ENCODE results near the gene SPCS3.
"Not testable (repeated sequence)": the region's sequence is repeated elsewhere in the genome, so short reads cannot be mapped to it uniquely, and the experiment has no call there.

The SPCS3 gene

DNA sequence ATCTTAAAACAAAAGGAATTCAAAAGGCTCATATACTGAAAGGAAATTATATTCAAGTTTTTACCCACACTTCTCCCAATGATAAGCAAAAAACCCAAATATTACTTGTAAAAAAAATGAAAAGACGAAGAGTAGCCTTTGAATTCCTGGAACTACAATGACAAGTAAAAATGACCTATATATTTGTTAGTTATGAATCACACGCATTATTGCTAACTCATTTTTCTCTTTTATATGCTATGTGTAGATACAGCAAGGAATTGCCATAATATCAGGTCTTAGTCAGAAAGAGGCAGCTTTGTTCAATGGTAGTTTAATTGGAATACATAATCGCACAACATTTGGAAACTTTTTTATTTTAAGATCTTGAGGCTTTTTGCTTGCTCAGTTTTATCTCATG lies 28.0 kb upstream of the SPCS3 start:
- no peak overlapping the region for H3K27ac ChIP-seq
- no peak overlapping the region for H3K4me3 ChIP-seq
- DNase-seq (ENCODE audit: low spot score), result no peak
- TF ChIP-seq, protein P1, sequence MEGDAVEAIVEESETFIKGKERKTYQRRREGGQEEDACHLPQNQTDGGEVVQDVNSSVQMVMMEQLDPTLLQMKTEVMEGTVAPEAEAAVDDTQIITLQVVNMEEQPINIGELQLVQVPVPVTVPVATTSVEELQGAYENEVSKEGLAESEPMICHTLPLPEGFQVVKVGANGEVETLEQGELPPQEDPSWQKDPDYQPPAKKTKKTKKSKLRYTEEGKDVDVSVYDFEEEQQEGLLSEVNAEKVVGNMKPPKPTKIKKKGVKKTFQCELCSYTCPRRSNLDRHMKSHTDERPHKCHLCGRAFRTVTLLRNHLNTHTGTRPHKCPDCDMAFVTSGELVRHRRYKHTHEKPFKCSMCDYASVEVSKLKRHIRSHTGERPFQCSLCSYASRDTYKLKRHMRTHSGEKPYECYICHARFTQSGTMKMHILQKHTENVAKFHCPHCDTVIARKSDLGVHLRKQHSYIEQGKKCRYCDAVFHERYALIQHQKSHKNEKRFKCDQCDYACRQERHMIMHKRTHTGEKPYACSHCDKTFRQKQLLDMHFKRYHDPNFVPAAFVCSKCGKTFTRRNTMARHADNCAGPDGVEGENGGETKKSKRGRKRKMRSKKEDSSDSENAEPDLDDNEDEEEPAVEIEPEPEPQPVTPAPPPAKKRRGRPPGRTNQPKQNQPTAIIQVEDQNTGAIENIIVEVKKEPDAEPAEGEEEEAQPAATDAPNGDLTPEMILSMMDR (IDR thresholded peaks at IDR 0.05), result no peak

DNA sequence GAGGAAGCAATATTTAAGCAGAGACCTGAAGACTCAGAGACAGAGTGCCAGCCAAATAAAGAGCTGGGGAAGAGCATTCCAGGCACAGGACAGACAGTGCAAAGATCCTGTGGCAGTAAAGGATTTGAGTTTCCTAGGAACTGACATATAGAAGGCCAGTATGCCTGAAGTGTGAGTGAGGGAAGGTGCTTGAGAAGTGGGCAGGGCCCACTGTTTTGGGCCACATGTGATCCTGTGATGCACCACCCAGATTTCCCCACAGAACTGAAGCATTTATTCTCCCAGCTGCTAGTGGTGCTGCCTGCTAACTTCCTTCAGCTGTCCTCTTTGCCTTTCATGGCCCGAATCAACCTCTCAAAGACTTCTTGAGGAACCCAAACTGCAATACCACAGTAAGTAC lies 26.8 kb upstream of the SPCS3 start:
- TF ChIP-seq, protein P1 (IDR thresholded peaks at IDR 0.05), result no peak
- no peak for DNase-seq (ENCODE audit: low spot score)
- no peak overlapping the region for H3K27ac ChIP-seq
- H3K4me3 ChIP-seq, result no peak overlapping the region

DNA sequence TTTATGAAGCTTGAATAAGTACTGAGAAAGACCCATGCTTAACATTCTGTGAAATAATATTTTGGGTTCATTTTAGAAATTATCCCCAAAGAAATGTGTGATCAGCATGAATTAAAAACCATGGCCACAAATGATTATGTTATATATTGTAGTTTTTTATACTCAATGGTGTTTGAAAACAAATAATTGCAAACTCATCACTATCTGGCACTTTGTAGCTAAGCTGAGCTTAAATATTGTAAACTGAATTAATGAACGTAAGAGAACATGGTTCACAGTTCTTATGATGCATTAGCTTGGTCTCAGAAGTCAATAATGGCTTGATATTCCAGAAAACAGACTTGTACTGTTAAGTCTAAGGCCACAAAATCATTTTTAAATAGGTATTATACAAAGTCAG lies 26.1 kb upstream of the SPCS3 start:
- H3K4me3 ChIP-seq, result no peak overlapping the region
- no peak for DNase-seq (ENCODE audit: low spot score)
- H3K27ac ChIP-seq, result no peak overlapping the region
- TF ChIP-seq, protein P1 (IDR thresholded peaks at IDR 0.05), result no peak

DNA sequence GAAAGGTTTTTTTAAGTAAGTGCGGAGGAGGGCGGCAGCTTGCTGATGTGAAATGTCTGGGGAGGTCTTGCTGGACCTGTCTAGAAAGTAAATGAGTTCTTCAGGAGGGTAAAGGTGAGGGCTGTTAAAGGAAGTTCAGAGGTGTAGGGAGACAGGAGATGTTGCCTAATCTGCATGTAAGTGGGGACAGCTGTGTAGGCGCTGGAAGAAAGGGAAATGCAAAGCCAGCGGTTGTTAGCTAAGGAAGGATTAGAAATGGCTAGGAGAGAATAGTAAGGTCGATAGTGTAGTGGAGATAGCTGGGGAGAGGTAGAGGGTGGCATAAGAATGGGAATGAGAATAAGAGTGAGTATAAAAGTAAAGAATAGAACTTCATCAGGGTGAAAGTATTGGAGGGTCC lies 23.9 kb upstream of the SPCS3 start:
- not testable (repeated sequence) for DNase-seq (ENCODE audit: low spot score); H3K27ac ChIP-seq; H3K4me3 ChIP-seq

DNA sequence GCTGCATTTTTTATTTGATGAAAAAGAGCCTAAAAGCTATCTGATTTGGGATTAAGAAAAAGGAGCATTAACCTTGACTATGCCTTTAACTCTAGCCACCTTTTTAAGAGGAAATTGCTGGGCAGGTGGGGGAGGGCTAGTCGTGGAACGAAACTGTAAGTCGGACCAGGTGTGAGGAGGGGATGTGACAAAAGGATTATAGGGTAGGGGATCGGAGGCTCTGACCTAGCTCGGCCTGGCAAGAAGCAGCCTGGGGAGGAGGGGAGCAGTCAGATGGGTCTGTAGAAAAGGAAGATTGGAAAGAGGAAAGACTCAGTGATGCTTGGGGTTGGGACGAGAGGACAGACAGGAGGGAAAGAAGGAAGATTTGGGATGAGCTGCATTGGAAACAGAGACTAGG lies 21.1 kb upstream of the SPCS3 start:
- no peak for DNase-seq (ENCODE audit: low spot score)
- Histone ChIP-seq H3K4me3 (no peak overlapping the region), H3K27ac (no peak overlapping the region)
- TF ChIP-seq, protein P1 (IDR thresholded peaks at IDR 0.05), result no peak

DNA sequence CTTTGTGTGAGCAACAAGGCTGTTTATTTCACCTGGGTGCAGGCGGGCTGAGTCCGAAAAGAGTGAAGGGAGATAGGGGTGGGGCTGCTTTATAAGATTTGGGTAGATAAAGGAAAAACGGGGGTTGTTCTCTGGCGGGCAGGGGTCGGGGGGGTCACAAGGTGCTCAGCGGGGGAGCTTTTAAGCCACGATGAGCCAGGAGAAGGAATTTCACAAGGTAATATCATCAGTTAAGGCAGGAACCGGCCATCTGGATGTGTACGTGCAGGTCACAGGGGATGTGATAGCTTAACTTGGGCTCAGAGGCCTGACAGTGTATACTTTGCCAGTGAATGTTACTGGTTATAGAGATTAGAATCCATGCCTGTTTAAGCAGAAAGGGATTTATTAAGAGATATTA lies 19.7 kb upstream of the SPCS3 start:
- no peak for DNase-seq (ENCODE audit: low spot score)
- TF ChIP-seq, protein P1 (IDR thresholded peaks at IDR 0.05), result no peak
- H3K4me3 ChIP-seq, result no peak overlapping the region
- no peak overlapping the region for H3K27ac ChIP-seq

DNA sequence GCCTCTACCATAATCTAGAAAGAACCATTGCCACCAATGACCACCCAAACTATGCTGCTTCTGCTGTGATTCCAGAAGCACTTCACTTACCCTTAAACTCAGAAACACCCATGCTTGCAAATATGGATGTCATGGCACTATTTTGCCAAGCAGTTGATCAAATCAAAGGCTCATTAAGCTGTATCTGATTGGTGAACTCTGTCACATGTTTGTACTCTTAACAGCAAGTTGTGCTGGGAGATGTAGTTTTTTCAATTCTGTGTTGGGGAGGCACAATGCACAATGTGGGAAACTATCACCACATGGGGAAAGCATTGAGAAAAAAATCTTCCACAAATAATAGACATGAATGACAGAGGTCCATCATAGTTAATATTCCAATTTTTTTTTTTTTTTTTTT lies 19.2 kb upstream of the SPCS3 start:
- Histone ChIP-seq H3K27ac (no peak overlapping the region), H3K4me3 (no peak overlapping the region)
- TF ChIP-seq, protein P1 (IDR thresholded peaks at IDR 0.05), result no peak
- no peak for DNase-seq (ENCODE audit: low spot score)

Measured in coronary artery (tissue), 2 donors.